ENCODE data around the gene ARGLU1.

DNA sequence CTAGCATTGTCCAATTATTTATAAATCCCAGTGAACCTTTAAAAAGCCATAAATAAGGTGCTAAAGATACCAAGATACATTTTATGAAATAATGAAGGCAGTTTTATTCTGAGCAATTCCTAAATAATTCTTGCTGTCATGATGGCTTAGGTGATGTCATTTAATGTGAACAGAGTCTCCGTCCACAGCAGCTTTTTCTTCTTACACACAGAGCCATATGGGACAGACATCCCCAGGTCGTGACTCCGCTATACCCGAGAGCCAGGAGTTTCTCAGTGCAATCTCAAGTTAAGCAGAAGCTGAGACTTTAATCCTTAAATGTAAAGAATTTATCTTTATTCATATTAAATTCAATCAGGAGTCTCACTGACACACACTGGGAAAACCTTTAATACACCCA is 62.2 kb downstream of the ARGLU1 start:
- TF ChIP-seq, protein P1, sequence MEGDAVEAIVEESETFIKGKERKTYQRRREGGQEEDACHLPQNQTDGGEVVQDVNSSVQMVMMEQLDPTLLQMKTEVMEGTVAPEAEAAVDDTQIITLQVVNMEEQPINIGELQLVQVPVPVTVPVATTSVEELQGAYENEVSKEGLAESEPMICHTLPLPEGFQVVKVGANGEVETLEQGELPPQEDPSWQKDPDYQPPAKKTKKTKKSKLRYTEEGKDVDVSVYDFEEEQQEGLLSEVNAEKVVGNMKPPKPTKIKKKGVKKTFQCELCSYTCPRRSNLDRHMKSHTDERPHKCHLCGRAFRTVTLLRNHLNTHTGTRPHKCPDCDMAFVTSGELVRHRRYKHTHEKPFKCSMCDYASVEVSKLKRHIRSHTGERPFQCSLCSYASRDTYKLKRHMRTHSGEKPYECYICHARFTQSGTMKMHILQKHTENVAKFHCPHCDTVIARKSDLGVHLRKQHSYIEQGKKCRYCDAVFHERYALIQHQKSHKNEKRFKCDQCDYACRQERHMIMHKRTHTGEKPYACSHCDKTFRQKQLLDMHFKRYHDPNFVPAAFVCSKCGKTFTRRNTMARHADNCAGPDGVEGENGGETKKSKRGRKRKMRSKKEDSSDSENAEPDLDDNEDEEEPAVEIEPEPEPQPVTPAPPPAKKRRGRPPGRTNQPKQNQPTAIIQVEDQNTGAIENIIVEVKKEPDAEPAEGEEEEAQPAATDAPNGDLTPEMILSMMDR (IDR thresholded peaks at IDR 0.05 in 8 of 11, conservative IDR thresholded peaks at IDR 0.05 in 3 of 11): no peak
- no peak for TF ChIP-seq POLR2A (IDR thresholded peaks at IDR 0.05)
